Transverse colon (tissue), 4 donors: ENCODE data around the gene PROCA1. TPM values are rescaled to one million over a fixed set of nuclear protein-coding genes. Genes with fewer than 3 reads are reported as not detected.

Experiments used
- DNase-seq: peaks from one replicate; pipeline ENCODE4 v3.0.0-alpha.2; 2019
- H3K27ac ChIP-seq, 4 donors: fragments of 200-600 bp; sonication (generic); 2 replicates each; pipeline ENCODE4 v1.5.1; 2016 to 2018; ENCODE audit warnings: inconsistent platforms in 4 of 4
- H3K27me3 ChIP-seq: fragments of 200-600 bp; sonication (generic); 2 replicates; pipeline ENCODE4 v1.5.1; 2017; ENCODE audit warnings: inconsistent platforms
- H3K36me3 ChIP-seq, 4 donors: fragments of 200-600 bp; sonication (generic); 2 replicates each; pipeline ENCODE4 v1.5.1; 2017 to 2019; ENCODE audit warnings: inconsistent platforms in 4 of 4
- H3K4me1 ChIP-seq, 4 donors: fragments of 200-600 bp; sonication (generic); 2 replicates each; pipeline ENCODE4 v1.5.1; 2017 to 2020; ENCODE audit warnings: inconsistent platforms in 4 of 4
- H3K4me3 ChIP-seq, 4 donors: fragments of 200-600 bp; sonication (generic); 1 replicate in 1 of 4; 2 replicates in 3 of 4; pipeline versions ENCODE4 v1.5.1 to v1.6.1; 2017 to 2019; ENCODE audit warnings: inconsistent platforms in 4 of 4
- H3K9me3 ChIP-seq, 2 donors: fragments of 200-600 bp; sonication (generic); 2 replicates each; pipeline ENCODE4 v1.5.1; 2017 to 2019; ENCODE audit warnings: inconsistent platforms in 2 of 2
- CTCF ChIP-seq, 5 experiments: fragments of 200-600 bp in 3 of 5; fragments of 450-650 bp in 2 of 5; sonication (generic) in 3 of 5; IDR thresholded peaks; 1 replicate in 2 of 5; 2 replicates in 3 of 5; pipeline ENCODE4 v1.5.1; 2016 to 2017; ENCODE audit warnings: antibody characterized with exemption in 5 of 5, inconsistent platforms in 3 of 5, mild to moderate bottlenecking in 2 of 5, moderate library complexity in 1 of 5
- EP300 ChIP-seq: sonication (generic); formaldehyde crosslinking; IDR thresholded peaks from one replicate; pipeline ENCODE4 v1.6.1; 2017; ENCODE audit warnings: antibody characterized with exemption, low read depth
- POLR2A ChIP-seq: fragments of 450-650 bp; IDR thresholded peaks from one replicate; pipeline ENCODE4 v1.6.1; 2016; ENCODE audit warnings: antibody characterized with exemption, mild to moderate bottlenecking, moderate library complexity
- POLR2AphosphoS5 ChIP-seq, 3 donors: sonication (generic); formaldehyde crosslinking; IDR thresholded peaks; one replicate each; pipeline ENCODE4 v1.6.1; 2016; ENCODE audit warnings: antibody characterized with exemption in 3 of 3
- WGBS, 2 donors: methylation state at CpG; one replicate each; pipeline ENCODE4 v1.1.5; 2018; ENCODE audit warnings: low coverage in 1 of 2; 5-methylcytosine and 5-hydroxymethylcytosine counted together
- in situ Hi-C, 4 donors: fragments of 200-750 bp; cut with MboI; loops; one replicate each; pipeline versions ENCODE4 v1.15.0 to v1.15.1; 2017; ENCODE audit warnings: low sequenced_read_pairs in 3 of 4, low pct_ligation_motif_present in 1 of 4, low pct_unique_long_range_greater_than_20kb in 1 of 4
- intact Hi-C: fragments of 100-400 bp; cut with DNase I; formaldehyde crosslinking; loops from one replicate; pipeline ENCODE4 v1.15.1; 2023; ENCODE audit warnings: low total_unique reads
- total RNA-seq, 4 donors: library from RNA; depleted of rRNA; stranded (reverse); fragments of >200 nt; gene quantifications; one replicate each; pipeline ENCODE4 v1.1.0, GENCODE V29; 2016

The PROCA1 gene
- total RNA-seq, 4 donors from 2014 or later, result 0.96 to 2.9 (median 1.4) TPM; not detected in 1

GRCh38 chr17:28682655-28683054 lies 29.0 kb downstream of the PROCA1 start:
- no peak overlapping the region for H3K27ac ChIP-seq
- intact Hi-C loops (no loop called here), in situ Hi-C loops (no loop called here)
- WGBS, 2 donors, result 96% methylated on average over 11 of the region's 11 CpGs; no CpG with 5 or more reads in 1 of the 2 donors
- DNase-seq, result no peak
- no peak overlapping the region for H3K4me3 ChIP-seq
- H3K36me3 ChIP-seq, result peaks cover 0 to 96% (median 47%) of the 10 kb centered on the region in 4 donors
- TF ChIP-seq CTCF (IDR thresholded peaks at IDR 0.05), result no peak
- no peak for TF ChIP-seq EP300
- TF ChIP-seq POLR2AphosphoS5 (IDR thresholded peaks at IDR 0.05), result no peak
- TF ChIP-seq POLR2A, result no peak
- no peaks in the 10 kb centered on the region for H3K4me1 ChIP-seq
- no peaks in the 10 kb centered on the region for H3K27me3 ChIP-seq
- H3K9me3 ChIP-seq, result no peaks in the 10 kb centered on the region

- in situ Hi-C loops (no loop called here), intact Hi-C loops (no loop called here)
- 33 to 79% methylated on average over 3 to 7 of the region's 7 CpGs for WGBS, 2 donors
- Histone ChIP-seq H3K36me3 (peaks cover 0 to 95% (median 48%) of the 10 kb centered on the region in 4 donors), H3K27me3 (no peaks in the 10 kb centered on the region), H3K4me3 (no peak overlapping the region), H3K9me3 (no peaks in the 10 kb centered on the region), H3K27ac (no peak overlapping the region), H3K4me1 (no peaks in the 10 kb centered on the region)
- TF ChIP-seq POLR2A (no peak), CTCF (IDR thresholded peaks at IDR 0.05) (peak in 4 of 5 experiments; percentile 34 to 54 (median 40))
- DNase-seq, result peak; percentile 27
Observed at GRCh38 chr17:28675980-28676379, 35.7 kb downstream of the PROCA1 start.

- H3K4me3 ChIP-seq, result no peak overlapping the region
- 84 to 100% methylated on average over 1 to 3 of the region's 3 CpGs for WGBS, 2 donors
- no peaks in the 10 kb centered on the region for H3K4me1 ChIP-seq
- H3K36me3 ChIP-seq, result peaks cover 0 to 92% (median 45%) of the 10 kb centered on the region in 4 donors
- in situ Hi-C loops, result no loop called here
- H3K9me3 ChIP-seq, result no peaks in the 10 kb centered on the region
- TF ChIP-seq POLR2AphosphoS5 (IDR thresholded peaks at IDR 0.05), result no peak
- no peak for TF ChIP-seq POLR2A
- no peak for TF ChIP-seq CTCF (IDR thresholded peaks at IDR 0.05)
- TF ChIP-seq EP300, result no peak
- no peak for DNase-seq
- intact Hi-C loops, result no loop called here
- no peaks in the 10 kb centered on the region for H3K27me3 ChIP-seq
- no peak overlapping the region for H3K27ac ChIP-seq
Observed at GRCh38 chr17:28675490-28675889, 36.2 kb downstream of the PROCA1 start.

- 81% methylated on average over 1 of the region's 1 CpG; no CpG with 5 or more reads in 1 of the 2 donors for WGBS, 2 donors
- DNase-seq, result no peak
Observed at GRCh38 chr17:28669918-28670317, 41.8 kb downstream of the PROCA1 start.

More at GRCh38 chr17:28669918-28670317, 41.8 kb downstream of the PROCA1 start:
- H3K36me3 ChIP-seq, result peaks cover 0 to 39% (median 18%) of the 10 kb centered on the region in 4 donors
- intact Hi-C loops (no loop called here), in situ Hi-C loops (no loop called here)
- H3K4me3 ChIP-seq, result no peak overlapping the region
- no peak overlapping the region for H3K27ac ChIP-seq
- H3K4me1 ChIP-seq, result peaks cover 0 to 13% (median 0%) of the 10 kb centered on the region in 4 donors
- H3K9me3 ChIP-seq, result no peaks in the 10 kb centered on the region
- H3K27me3 ChIP-seq, result no peaks in the 10 kb centered on the region
- no peak for TF ChIP-seq CTCF (IDR thresholded peaks at IDR 0.05)
- TF ChIP-seq EP300, result no peak
- TF ChIP-seq POLR2AphosphoS5 (IDR thresholded peaks at IDR 0.05), result no peak
- no peak for TF ChIP-seq POLR2A
